ENCODE data around the gene PDE6B. TPM values are rescaled to one million over a fixed set of nuclear protein-coding genes. Genes with fewer than 3 reads are reported as not detected.

PDE6B gene
- total and polyA plus RNA-seq, 2 donors (not counting 1 experiment from before 2014, with no cell fraction given): 2.1 TPM; not detected in 1

DNA sequence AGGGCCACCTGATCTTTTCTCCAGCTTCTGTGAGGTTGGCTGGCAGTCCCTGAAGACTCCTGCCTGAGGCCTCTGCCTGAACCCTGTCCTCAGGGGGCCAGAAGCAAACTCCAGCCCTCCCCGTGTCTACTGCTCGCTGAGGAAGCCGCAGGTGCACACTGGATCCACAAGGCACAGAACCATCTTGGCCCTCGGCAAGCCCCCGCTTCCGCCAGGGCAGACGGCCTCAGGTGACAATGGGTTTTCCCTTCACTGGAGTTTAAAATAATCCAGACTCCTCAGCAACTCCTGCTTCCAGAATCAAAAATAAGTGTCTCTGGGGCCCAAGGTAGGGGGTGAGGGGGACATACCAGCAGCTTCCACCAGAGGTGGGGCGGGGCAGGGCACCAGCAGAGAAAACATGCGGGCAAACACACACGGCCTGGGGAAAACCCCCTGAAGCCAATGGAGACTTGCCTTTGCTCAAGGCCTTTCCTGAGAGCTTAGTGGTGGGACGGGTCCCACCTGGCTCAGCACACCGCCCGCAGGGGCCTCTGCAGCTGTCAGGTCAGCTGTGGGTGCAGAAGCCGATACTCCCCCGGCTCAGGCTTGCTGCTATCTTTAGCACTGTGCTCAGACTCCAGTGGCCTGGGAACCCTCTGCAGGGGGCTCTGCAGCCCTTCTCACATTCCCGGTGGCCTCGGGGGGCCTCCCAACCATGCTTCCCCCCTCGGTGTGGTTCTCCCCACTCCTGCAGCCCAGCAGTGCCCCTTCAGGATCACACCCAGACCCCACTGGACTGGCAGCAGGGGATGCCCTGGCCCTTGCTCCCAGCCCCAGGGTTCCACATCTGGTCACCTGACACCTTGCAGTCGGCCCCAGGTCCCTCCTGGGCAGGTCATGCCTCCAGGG, 50.9 kb downstream of the PDE6B start:
- H3K27me3 ChIP-seq (ENCODE audit: control insufficient read depth, insufficient read depth, low read length): no peaks in the 10 kb centered on the region
- no peaks in the 10 kb centered on the region for H3K9me3 ChIP-seq (ENCODE audit: control insufficient read depth, insufficient read depth, low read depth, low read length)
- H3K9ac ChIP-seq (ENCODE audit: insufficient read depth, low read length): no peak overlapping the region
- no peaks in the 10 kb centered on the region for H4K20me1 ChIP-seq (ENCODE audit: control insufficient read depth, extremely low read depth, insufficient read depth, low read length)
- H3K36me3 ChIP-seq (ENCODE audit: control insufficient read depth, insufficient read depth, low read length): peaks cover 7% of the 10 kb centered on the region
- DNase-seq (ENCODE audit: low read depth in 2 of 2): no peak
- peaks cover 13% of the 10 kb centered on the region for H3K79me2 ChIP-seq (ENCODE audit: control insufficient read depth, insufficient read depth, low read length)
- TF ChIP-seq EZH2 (IDR thresholded peaks at IDR 0.05; ENCODE audit: low read length, missing control alignments): no peak
- TF ChIP-seq, protein P1, sequence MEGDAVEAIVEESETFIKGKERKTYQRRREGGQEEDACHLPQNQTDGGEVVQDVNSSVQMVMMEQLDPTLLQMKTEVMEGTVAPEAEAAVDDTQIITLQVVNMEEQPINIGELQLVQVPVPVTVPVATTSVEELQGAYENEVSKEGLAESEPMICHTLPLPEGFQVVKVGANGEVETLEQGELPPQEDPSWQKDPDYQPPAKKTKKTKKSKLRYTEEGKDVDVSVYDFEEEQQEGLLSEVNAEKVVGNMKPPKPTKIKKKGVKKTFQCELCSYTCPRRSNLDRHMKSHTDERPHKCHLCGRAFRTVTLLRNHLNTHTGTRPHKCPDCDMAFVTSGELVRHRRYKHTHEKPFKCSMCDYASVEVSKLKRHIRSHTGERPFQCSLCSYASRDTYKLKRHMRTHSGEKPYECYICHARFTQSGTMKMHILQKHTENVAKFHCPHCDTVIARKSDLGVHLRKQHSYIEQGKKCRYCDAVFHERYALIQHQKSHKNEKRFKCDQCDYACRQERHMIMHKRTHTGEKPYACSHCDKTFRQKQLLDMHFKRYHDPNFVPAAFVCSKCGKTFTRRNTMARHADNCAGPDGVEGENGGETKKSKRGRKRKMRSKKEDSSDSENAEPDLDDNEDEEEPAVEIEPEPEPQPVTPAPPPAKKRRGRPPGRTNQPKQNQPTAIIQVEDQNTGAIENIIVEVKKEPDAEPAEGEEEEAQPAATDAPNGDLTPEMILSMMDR (conservative IDR thresholded peaks at IDR 0.05 in 1 of 2, IDR thresholded peaks at IDR 0.05 in 1 of 2; ENCODE audit: low read depth in 1 of 2, low read length in 2 of 2): no peak
- H3K4me3 ChIP-seq (replicated peaks in 1 of 4; ENCODE audit: control extremely low read depth in 1 of 4, insufficient read depth in 1 of 4, low read depth in 3 of 4, low read length in 4 of 4): no peak overlapping the region
- H2AFZ ChIP-seq (ENCODE audit: low read length): no peak overlapping the region
- no peak overlapping the region for H3K4me2 ChIP-seq (ENCODE audit: extremely low read depth, insufficient read depth, low read length)
- H3K4me1 ChIP-seq (ENCODE audit: control insufficient read depth, extremely low read depth, insufficient read depth, low read length): peaks cover 4% of the 10 kb centered on the region
- no peak overlapping the region for H3K27ac ChIP-seq (ENCODE audit: insufficient read depth, low read length)

DNA sequence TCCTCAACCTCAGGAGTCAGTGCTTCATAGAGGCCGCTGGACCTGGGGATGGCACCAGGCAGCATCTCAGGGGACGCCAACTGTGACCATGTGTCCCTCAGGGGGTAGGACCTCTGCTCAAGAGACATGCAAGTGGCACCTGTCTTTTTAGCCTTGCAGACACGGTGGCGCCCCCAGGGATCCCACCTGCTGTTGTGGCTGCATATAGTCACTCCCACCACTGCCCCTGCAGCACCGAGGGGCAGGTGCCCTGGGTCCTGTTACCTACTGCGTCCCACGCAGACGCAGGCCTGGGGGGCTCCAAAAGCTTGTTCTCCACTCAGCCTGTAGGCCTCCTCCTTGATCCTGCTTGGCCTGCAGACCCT, 51.5 kb downstream of the PDE6B start:
- H3K9ac ChIP-seq (ENCODE audit: insufficient read depth, low read length): no peak overlapping the region
- H3K4me2 ChIP-seq (ENCODE audit: extremely low read depth, insufficient read depth, low read length): no peak overlapping the region

More for the DNA sequence above, 51.5 kb downstream of the PDE6B start:
- H3K27me3 ChIP-seq (ENCODE audit: control insufficient read depth, insufficient read depth, low read length): no peaks in the 10 kb centered on the region
- H4K20me1 ChIP-seq (ENCODE audit: control insufficient read depth, extremely low read depth, insufficient read depth, low read length): no peaks in the 10 kb centered on the region
- no peak overlapping the region for H3K4me3 ChIP-seq (replicated peaks in 1 of 4; ENCODE audit: control extremely low read depth in 1 of 4, insufficient read depth in 1 of 4, low read depth in 3 of 4, low read length in 4 of 4)
- peaks cover 4% of the 10 kb centered on the region for H3K4me1 ChIP-seq (ENCODE audit: control insufficient read depth, extremely low read depth, insufficient read depth, low read length)
- no peak overlapping the region for H2AFZ ChIP-seq (ENCODE audit: low read length)
- H3K36me3 ChIP-seq (ENCODE audit: control insufficient read depth, insufficient read depth, low read length): peaks cover 5% of the 10 kb centered on the region
- no peak for TF ChIP-seq EZH2 (IDR thresholded peaks at IDR 0.05; ENCODE audit: low read length, missing control alignments)
- TF ChIP-seq, protein P1 (conservative IDR thresholded peaks at IDR 0.05 in 1 of 2, IDR thresholded peaks at IDR 0.05 in 1 of 2; ENCODE audit: low read depth in 1 of 2, low read length in 2 of 2): no peak
- H3K9me3 ChIP-seq (ENCODE audit: control insufficient read depth, insufficient read depth, low read depth, low read length): no peaks in the 10 kb centered on the region
- H3K27ac ChIP-seq (ENCODE audit: insufficient read depth, low read length): no peak overlapping the region
- peaks cover 13% of the 10 kb centered on the region for H3K79me2 ChIP-seq (ENCODE audit: control insufficient read depth, insufficient read depth, low read length)
- no peak for DNase-seq (ENCODE audit: low read depth in 2 of 2)

Data from fibroblast of lung (primary cell).